Hepatocyte (in vitro differentiated cells): Measurements from ENCODE around the gene RAB9A.

ENCODE experiments used
- CTCF ChIP-seq: fragments of 200-600 bp; sonication (generic); IDR thresholded peaks from 2 replicates; pipeline ENCODE4 v1.5.1; 2016; ENCODE audit warnings: antibody characterized with exemption, mild to moderate bottlenecking; ENCODE audit not compliant: poor library complexity
- EZH2 ChIP-seq: fragments of 200-600 bp; sonication (generic); IDR thresholded peaks from 2 replicates; pipeline ENCODE4 v1.6.1; 2016; ENCODE audit warnings: antibody characterized with exemption, mild to moderate bottlenecking, borderline replicate concordance
- EZH2phosphoT487 ChIP-seq: fragments of 200-600 bp; sonication (generic); IDR thresholded peaks from one replicate; pipeline ENCODE4 v1.6.1; 2018; ENCODE audit warnings: antibody characterized with exemption, mild to moderate bottlenecking, low read depth, moderate library complexity; ENCODE audit not compliant: unreplicated experiment, severe bottlenecking

- TF ChIP-seq CTCF (no peak), EZH2 (no peak), EZH2phosphoT487 (no peak)
Observed at GRCh38 chrX:13651150-13651549, 37.8 kb upstream of the RAB9A start.
